Stimulated activated naive CD8-positive, alpha-beta T cell treated with anti-CD3 and anti-CD28 coated beads, Interleukin-15, Interleukin-2, amounts not matched to agents 100 ng/mL and 50 ng/mL, for 24 hours (primary cell): ENCODE measurements around the gene BLID.

Experiments
- H3K27ac Mint-ChIP-seq: one replicate; pipeline ENCODE4 v1.8.0; 2021; ENCODE audit warnings: mild to moderate bottlenecking, mixed read lengths
- H3K27me3 Mint-ChIP-seq: one replicate; pipeline ENCODE4 v1.8.0; 2021; ENCODE audit warnings: mixed read lengths
- H3K36me3 Mint-ChIP-seq: one replicate; pipeline ENCODE4 v1.8.0; 2021; ENCODE audit warnings: low read depth, mixed read lengths
- H3K4me1 Mint-ChIP-seq: one replicate; pipeline ENCODE4 v1.8.0; 2021; ENCODE audit warnings: low read depth, mixed read lengths
- H3K4me3 Mint-ChIP-seq: one replicate; pipeline ENCODE4 v1.8.0; 2021; ENCODE audit warnings: mild to moderate bottlenecking, mixed read lengths
- H3K9me3 Mint-ChIP-seq: one replicate; pipeline ENCODE4 v1.8.0; 2021; ENCODE audit warnings: mixed read lengths

BLID gene

GRCh38 chr11:122150216-122151124 is 34.5 kb upstream of the BLID start:
- Mint-ChIP-seq H3K4me1 (no peaks in the 10 kb centered on the region), H3K4me3 (no peak overlapping the region), H3K27ac (no peak overlapping the region), H3K27me3 (peaks cover 5% of the 10 kb centered on the region), H3K36me3 (no peaks in the 10 kb centered on the region), H3K9me3 (no peaks in the 10 kb centered on the region)

GRCh38 chr11:122149202-122149601 is 33.2 kb upstream of the BLID start:
- no peak overlapping the region for H3K27ac Mint-ChIP-seq
- H3K36me3 Mint-ChIP-seq = no peaks in the 10 kb centered on the region
- H3K4me1 Mint-ChIP-seq = no peaks in the 10 kb centered on the region
- peaks cover 8% of the 10 kb centered on the region for H3K27me3 Mint-ChIP-seq
- no peaks in the 10 kb centered on the region for H3K9me3 Mint-ChIP-seq
- no peak overlapping the region for H3K4me3 Mint-ChIP-seq

- peaks cover 11% of the 10 kb centered on the region for H3K27me3 Mint-ChIP-seq
- H3K27ac Mint-ChIP-seq = no peak overlapping the region
- no peak overlapping the region for H3K4me3 Mint-ChIP-seq
- no peaks in the 10 kb centered on the region for H3K4me1 Mint-ChIP-seq
- no peaks in the 10 kb centered on the region for H3K9me3 Mint-ChIP-seq
- no peaks in the 10 kb centered on the region for H3K36me3 Mint-ChIP-seq
Observed at GRCh38 chr11:122146475-122146874, 30.5 kb upstream of the BLID start.

- Mint-ChIP-seq H3K27me3 (peaks cover 11% of the 10 kb centered on the region), H3K4me3 (no peak overlapping the region), H3K27ac (no peak overlapping the region), H3K9me3 (no peaks in the 10 kb centered on the region), H3K4me1 (no peaks in the 10 kb centered on the region), H3K36me3 (no peaks in the 10 kb centered on the region)
Observed at GRCh38 chr11:122145715-122146274, 29.8 kb upstream of the BLID start.

- H3K4me1 Mint-ChIP-seq = no peaks in the 10 kb centered on the region
- H3K27ac Mint-ChIP-seq = no peak overlapping the region
- no peaks in the 10 kb centered on the region for H3K36me3 Mint-ChIP-seq
- H3K9me3 Mint-ChIP-seq = no peaks in the 10 kb centered on the region
- H3K4me3 Mint-ChIP-seq = no peak overlapping the region
- H3K27me3 Mint-ChIP-seq = peaks cover 11% of the 10 kb centered on the region
Observed at GRCh38 chr11:122144752-122145151, 28.7 kb upstream of the BLID start.

- Mint-ChIP-seq H3K9me3 (no peaks in the 10 kb centered on the region), H3K27me3 (peaks cover 6% of the 10 kb centered on the region), H3K4me1 (no peaks in the 10 kb centered on the region), H3K4me3 (no peak overlapping the region), H3K27ac (no peak overlapping the region), H3K36me3 (no peaks in the 10 kb centered on the region)
Observed at GRCh38 chr11:122141725-122142124, 25.7 kb upstream of the BLID start.

- Mint-ChIP-seq H3K9me3 (no peaks in the 10 kb centered on the region), H3K27me3 (peaks cover 6% of the 10 kb centered on the region), H3K4me3 (no peak overlapping the region), H3K36me3 (no peaks in the 10 kb centered on the region), H3K4me1 (no peaks in the 10 kb centered on the region), H3K27ac (no peak overlapping the region)
Observed at GRCh38 chr11:122140500-122140899, 24.5 kb upstream of the BLID start.

- Mint-ChIP-seq H3K27me3 (peaks cover 6% of the 10 kb centered on the region), H3K9me3 (no peaks in the 10 kb centered on the region), H3K27ac (no peak overlapping the region), H3K4me1 (no peaks in the 10 kb centered on the region), H3K4me3 (no peak overlapping the region), H3K36me3 (no peaks in the 10 kb centered on the region)
Observed at GRCh38 chr11:122139595-122139866, 23.5 kb upstream of the BLID start.

GRCh38 chr11:122138744-122139594 is 23.0 kb upstream of the BLID start:
- no peak overlapping the region for H3K4me3 Mint-ChIP-seq
- H3K27me3 Mint-ChIP-seq = peaks cover under 1% of the 10 kb centered on the region
- no peaks in the 10 kb centered on the region for H3K36me3 Mint-ChIP-seq
- no peak overlapping the region for H3K27ac Mint-ChIP-seq
- no peaks in the 10 kb centered on the region for H3K4me1 Mint-ChIP-seq
- H3K9me3 Mint-ChIP-seq = no peaks in the 10 kb centered on the region

GRCh38 chr11:122137078-122137793 is 21.2 kb upstream of the BLID start:
- Mint-ChIP-seq H3K36me3 (no peaks in the 10 kb centered on the region), H3K9me3 (no peaks in the 10 kb centered on the region), H3K4me3 (no peak overlapping the region), H3K27me3 (no peaks in the 10 kb centered on the region), H3K4me1 (no peaks in the 10 kb centered on the region), H3K27ac (no peak overlapping the region)

GRCh38 chr11:122131126-122131525 is 15.1 kb upstream of the BLID start:
- Mint-ChIP-seq H3K4me1 (no peaks in the 10 kb centered on the region), H3K4me3 (no peak overlapping the region), H3K36me3 (no peaks in the 10 kb centered on the region), H3K27me3 (peaks cover 12% of the 10 kb centered on the region), H3K27ac (no peak overlapping the region), H3K9me3 (peaks cover 6% of the 10 kb centered on the region)

GRCh38 chr11:122128146-122128545 is 12.1 kb upstream of the BLID start:
- Mint-ChIP-seq H3K4me3 (no peak overlapping the region), H3K4me1 (no peaks in the 10 kb centered on the region), H3K27me3 (peaks cover 12% of the 10 kb centered on the region), H3K9me3 (peaks cover 6% of the 10 kb centered on the region), H3K27ac (no peak overlapping the region), H3K36me3 (no peaks in the 10 kb centered on the region)

GRCh38 chr11:122127020-122127419 is 11.0 kb upstream of the BLID start:
- H3K36me3 Mint-ChIP-seq = no peaks in the 10 kb centered on the region
- no peaks in the 10 kb centered on the region for H3K4me1 Mint-ChIP-seq
- no peak overlapping the region for H3K4me3 Mint-ChIP-seq
- peaks cover 6% of the 10 kb centered on the region for H3K9me3 Mint-ChIP-seq
- no peak overlapping the region for H3K27ac Mint-ChIP-seq
- peaks cover 12% of the 10 kb centered on the region for H3K27me3 Mint-ChIP-seq

GRCh38 chr11:122126024-122126688 is 10.1 kb upstream of the BLID start:
- Mint-ChIP-seq H3K27ac (no peak overlapping the region), H3K36me3 (no peaks in the 10 kb centered on the region), H3K9me3 (peaks cover 6% of the 10 kb centered on the region), H3K4me1 (no peaks in the 10 kb centered on the region), H3K27me3 (peaks cover 12% of the 10 kb centered on the region), H3K4me3 (no peak overlapping the region)
